ENCODE results near the gene XRCC6.

Gene XRCC6

GRCh38 chr22:41647771-41648170, 26.7 kb downstream of the XRCC6 start:
- Histone ChIP-seq H3K27ac (ENCODE audit: low read depth, low read length) (no peak overlapping the region), H3K4me1 (ENCODE audit: control insufficient read depth in 1 of 2, insufficient read depth in 2 of 2, low read length in 2 of 2) (no peaks in the 10 kb centered on the region), H3K36me3 (ENCODE audit: control insufficient read depth in 1 of 2, insufficient read depth in 2 of 2, low read length in 2 of 2) (peaks cover 16 to 77% of the 10 kb centered on the region in 2 donors), H3K9ac (ENCODE audit: low read depth in 1 of 2, low read length in 2 of 2) (no peak overlapping the region), H3K4me3 (ENCODE audit: low read depth in 1 of 2, low read length in 2 of 2) (no peak overlapping the region), H3K9me3 (ENCODE audit: control insufficient read depth in 1 of 2, low read length in 2 of 2) (no peaks in the 10 kb centered on the region), H3K27me3 (ENCODE audit: control insufficient read depth in 1 of 2, insufficient read depth in 2 of 2, low read length in 2 of 2) (no peaks in the 10 kb centered on the region)

- Histone ChIP-seq H3K4me1 (ENCODE audit: control insufficient read depth in 1 of 2, insufficient read depth in 2 of 2, low read length in 2 of 2) (no peaks in the 10 kb centered on the region), H3K36me3 (ENCODE audit: control insufficient read depth in 1 of 2, insufficient read depth in 2 of 2, low read length in 2 of 2) (peaks cover 17 to 77% of the 10 kb centered on the region in 2 donors), H3K27me3 (ENCODE audit: control insufficient read depth in 1 of 2, insufficient read depth in 2 of 2, low read length in 2 of 2) (no peaks in the 10 kb centered on the region), H3K9ac (ENCODE audit: low read depth in 1 of 2, low read length in 2 of 2) (no peak overlapping the region), H3K4me3 (ENCODE audit: low read depth in 1 of 2, low read length in 2 of 2) (no peak overlapping the region), H3K9me3 (ENCODE audit: control insufficient read depth in 1 of 2, low read length in 2 of 2) (no peaks in the 10 kb centered on the region), H3K27ac (ENCODE audit: low read depth, low read length) (no peak overlapping the region)
Observed at GRCh38 chr22:41648432-41648831, 27.3 kb downstream of the XRCC6 start.

GRCh38 chr22:41650229-41650628, 29.1 kb downstream of the XRCC6 start:
- H3K36me3 ChIP-seq (ENCODE audit: control insufficient read depth in 1 of 2, insufficient read depth in 2 of 2, low read length in 2 of 2), result peaks cover 35 to 82% of the 10 kb centered on the region in 2 donors
- no peak overlapping the region for H3K4me3 ChIP-seq (ENCODE audit: low read depth in 1 of 2, low read length in 2 of 2)
- H3K27me3 ChIP-seq (ENCODE audit: control insufficient read depth in 1 of 2, insufficient read depth in 2 of 2, low read length in 2 of 2), result no peaks in the 10 kb centered on the region
- H3K9me3 ChIP-seq (ENCODE audit: control insufficient read depth in 1 of 2, low read length in 2 of 2), result no peaks in the 10 kb centered on the region
- H3K9ac ChIP-seq (ENCODE audit: low read depth in 1 of 2, low read length in 2 of 2), result no peak overlapping the region
- no peak overlapping the region for H3K27ac ChIP-seq (ENCODE audit: low read depth, low read length)
- H3K4me1 ChIP-seq (ENCODE audit: control insufficient read depth in 1 of 2, insufficient read depth in 2 of 2, low read length in 2 of 2), result no peaks in the 10 kb centered on the region

- H3K36me3 ChIP-seq (ENCODE audit: control insufficient read depth in 1 of 2, insufficient read depth in 2 of 2, low read length in 2 of 2), result peaks cover 35 to 82% of the 10 kb centered on the region in 2 donors
Observed at GRCh38 chr22:41650821-41651220, 29.7 kb downstream of the XRCC6 start.

GRCh38 chr22:41654322-41654721, 33.2 kb downstream of the XRCC6 start:
- H3K4me3 ChIP-seq (ENCODE audit: low read depth in 1 of 2, low read length in 2 of 2), result no peak overlapping the region
- H3K9me3 ChIP-seq (ENCODE audit: control insufficient read depth in 1 of 2, low read length in 2 of 2), result no peaks in the 10 kb centered on the region
- peaks cover 38 to 94% of the 10 kb centered on the region in 2 donors for H3K36me3 ChIP-seq (ENCODE audit: control insufficient read depth in 1 of 2, insufficient read depth in 2 of 2, low read length in 2 of 2)
- H3K27me3 ChIP-seq (ENCODE audit: control insufficient read depth in 1 of 2, insufficient read depth in 2 of 2, low read length in 2 of 2), result no peaks in the 10 kb centered on the region
- H3K9ac ChIP-seq (ENCODE audit: low read depth in 1 of 2, low read length in 2 of 2), result no peak overlapping the region
- no peak overlapping the region for H3K27ac ChIP-seq (ENCODE audit: low read depth, low read length)
- no peaks in the 10 kb centered on the region for H3K4me1 ChIP-seq (ENCODE audit: control insufficient read depth in 1 of 2, insufficient read depth in 2 of 2, low read length in 2 of 2)

More at GRCh38 chr22:41650821-41651220, 29.7 kb downstream of the XRCC6 start:
- no peak overlapping the region for H3K9ac ChIP-seq (ENCODE audit: low read depth in 1 of 2, low read length in 2 of 2)
- H3K9me3 ChIP-seq (ENCODE audit: control insufficient read depth in 1 of 2, low read length in 2 of 2), result no peaks in the 10 kb centered on the region
- no peaks in the 10 kb centered on the region for H3K4me1 ChIP-seq (ENCODE audit: control insufficient read depth in 1 of 2, insufficient read depth in 2 of 2, low read length in 2 of 2)
- H3K4me3 ChIP-seq (ENCODE audit: low read depth in 1 of 2, low read length in 2 of 2), result no peak overlapping the region
- no peak overlapping the region for H3K27ac ChIP-seq (ENCODE audit: low read depth, low read length)
- no peaks in the 10 kb centered on the region for H3K27me3 ChIP-seq (ENCODE audit: control insufficient read depth in 1 of 2, insufficient read depth in 2 of 2, low read length in 2 of 2)

GRCh38 chr22:41656556-41656955, 35.5 kb downstream of the XRCC6 start:
- Histone ChIP-seq H3K4me3 (ENCODE audit: low read depth in 1 of 2, low read length in 2 of 2) (no peak overlapping the region), H3K27me3 (ENCODE audit: control insufficient read depth in 1 of 2, insufficient read depth in 2 of 2, low read length in 2 of 2) (no peaks in the 10 kb centered on the region), H3K9ac (ENCODE audit: low read depth in 1 of 2, low read length in 2 of 2) (no peak overlapping the region), H3K36me3 (ENCODE audit: control insufficient read depth in 1 of 2, insufficient read depth in 2 of 2, low read length in 2 of 2) (peaks cover 48 to 96% of the 10 kb centered on the region in 2 donors), H3K9me3 (ENCODE audit: control insufficient read depth in 1 of 2, low read length in 2 of 2) (no peaks in the 10 kb centered on the region), H3K4me1 (ENCODE audit: control insufficient read depth in 1 of 2, insufficient read depth in 2 of 2, low read length in 2 of 2) (no peaks in the 10 kb centered on the region), H3K27ac (ENCODE audit: low read depth, low read length) (no peak overlapping the region)

GRCh38 chr22:41657709-41658108, 36.6 kb downstream of the XRCC6 start:
- Histone ChIP-seq H3K27me3 (ENCODE audit: control insufficient read depth in 1 of 2, insufficient read depth in 2 of 2, low read length in 2 of 2) (no peaks in the 10 kb centered on the region), H3K4me1 (ENCODE audit: control insufficient read depth in 1 of 2, insufficient read depth in 2 of 2, low read length in 2 of 2) (no peaks in the 10 kb centered on the region), H3K9ac (ENCODE audit: low read depth in 1 of 2, low read length in 2 of 2) (no peak overlapping the region), H3K9me3 (ENCODE audit: control insufficient read depth in 1 of 2, low read length in 2 of 2) (no peaks in the 10 kb centered on the region), H3K27ac (ENCODE audit: low read depth, low read length) (no peak overlapping the region), H3K36me3 (ENCODE audit: control insufficient read depth in 1 of 2, insufficient read depth in 2 of 2, low read length in 2 of 2) (peaks cover 51 to 96% of the 10 kb centered on the region in 2 donors), H3K4me3 (ENCODE audit: low read depth in 1 of 2, low read length in 2 of 2) (no peak overlapping the region)

GRCh38 chr22:41658869-41659268, 37.8 kb downstream of the XRCC6 start:
- no peak overlapping the region for H3K9ac ChIP-seq (ENCODE audit: low read depth in 1 of 2, low read length in 2 of 2)
- H3K4me3 ChIP-seq (ENCODE audit: low read depth in 1 of 2, low read length in 2 of 2), result no peak overlapping the region
- no peaks in the 10 kb centered on the region for H3K27me3 ChIP-seq (ENCODE audit: control insufficient read depth in 1 of 2, insufficient read depth in 2 of 2, low read length in 2 of 2)
- no peaks in the 10 kb centered on the region for H3K9me3 ChIP-seq (ENCODE audit: control insufficient read depth in 1 of 2, low read length in 2 of 2)
- H3K4me1 ChIP-seq (ENCODE audit: control insufficient read depth in 1 of 2, insufficient read depth in 2 of 2, low read length in 2 of 2), result no peaks in the 10 kb centered on the region
- peaks cover 47 to 96% of the 10 kb centered on the region in 2 donors for H3K36me3 ChIP-seq (ENCODE audit: control insufficient read depth in 1 of 2, insufficient read depth in 2 of 2, low read length in 2 of 2)
- no peak overlapping the region for H3K27ac ChIP-seq (ENCODE audit: low read depth, low read length)

- Histone ChIP-seq H3K36me3 (ENCODE audit: control insufficient read depth in 1 of 2, insufficient read depth in 2 of 2, low read length in 2 of 2) (peaks cover 43 to 95% of the 10 kb centered on the region in 2 donors), H3K4me1 (ENCODE audit: control insufficient read depth in 1 of 2, insufficient read depth in 2 of 2, low read length in 2 of 2) (no peaks in the 10 kb centered on the region), H3K9me3 (ENCODE audit: control insufficient read depth in 1 of 2, low read length in 2 of 2) (no peaks in the 10 kb centered on the region), H3K9ac (ENCODE audit: low read depth in 1 of 2, low read length in 2 of 2) (no peak overlapping the region), H3K27me3 (ENCODE audit: control insufficient read depth in 1 of 2, insufficient read depth in 2 of 2, low read length in 2 of 2) (no peaks in the 10 kb centered on the region), H3K27ac (ENCODE audit: low read depth, low read length) (no peak overlapping the region), H3K4me3 (ENCODE audit: low read depth in 1 of 2, low read length in 2 of 2) (no peak overlapping the region)
Observed at GRCh38 chr22:41659941-41660340, 38.8 kb downstream of the XRCC6 start.

- Histone ChIP-seq H3K36me3 (ENCODE audit: control insufficient read depth in 1 of 2, insufficient read depth in 2 of 2, low read length in 2 of 2) (peaks cover 44 to 93% of the 10 kb centered on the region in 2 donors), H3K9me3 (ENCODE audit: control insufficient read depth in 1 of 2, low read length in 2 of 2) (no peaks in the 10 kb centered on the region), H3K4me1 (ENCODE audit: control insufficient read depth in 1 of 2, insufficient read depth in 2 of 2, low read length in 2 of 2) (no peaks in the 10 kb centered on the region), H3K9ac (ENCODE audit: low read depth in 1 of 2, low read length in 2 of 2) (no peak overlapping the region), H3K27ac (ENCODE audit: low read depth, low read length) (no peak overlapping the region), H3K27me3 (ENCODE audit: control insufficient read depth in 1 of 2, insufficient read depth in 2 of 2, low read length in 2 of 2) (no peaks in the 10 kb centered on the region), H3K4me3 (ENCODE audit: low read depth in 1 of 2, low read length in 2 of 2) (no peak overlapping the region)
Observed at GRCh38 chr22:41660416-41660815, 39.3 kb downstream of the XRCC6 start.

- Histone ChIP-seq H3K27ac (ENCODE audit: low read depth, low read length) (no peak overlapping the region), H3K4me1 (ENCODE audit: control insufficient read depth in 1 of 2, insufficient read depth in 2 of 2, low read length in 2 of 2) (no peaks in the 10 kb centered on the region), H3K4me3 (ENCODE audit: low read depth in 1 of 2, low read length in 2 of 2) (no peak overlapping the region), H3K9ac (ENCODE audit: low read depth in 1 of 2, low read length in 2 of 2) (no peak overlapping the region), H3K36me3 (ENCODE audit: control insufficient read depth in 1 of 2, insufficient read depth in 2 of 2, low read length in 2 of 2) (peaks cover 44 to 87% of the 10 kb centered on the region in 2 donors), H3K9me3 (ENCODE audit: control insufficient read depth in 1 of 2, low read length in 2 of 2) (no peaks in the 10 kb centered on the region), H3K27me3 (ENCODE audit: control insufficient read depth in 1 of 2, insufficient read depth in 2 of 2, low read length in 2 of 2) (no peaks in the 10 kb centered on the region)
Observed at GRCh38 chr22:41661088-41661487, 40.0 kb downstream of the XRCC6 start.
